D721Med (cell line): Measurements from ENCODE around the gene RALGAPB.

Experiments used
- DNase-seq: peaks from one replicate; pipeline ENCODE4 v3.0.0; 2011; ENCODE audit warnings: low spot score; ENCODE audit not compliant: insufficient read length
- FAIRE-seq: peaks from 2 replicates; lab custom pipeline; 2011; peaks lifted over from hg19 to GRCh38; lab: Jason Lieb, UNC
- CTCF ChIP-seq: IDR thresholded peaks from 2 replicates; pipeline ENCODE4 v1.5.1; 2012; ENCODE audit warnings: mild to moderate bottlenecking, control low read depth; ENCODE audit not compliant: insufficient read depth; ENCODE audit errors: missing control alignments

Gene RALGAPB

GRCh38 chr20:38471987-38472512 lies 593 bp upstream of the RALGAPB start:
- TF ChIP-seq CTCF = no peak
- DNase-seq = no peak
- FAIRE-seq = no peak

DNA sequence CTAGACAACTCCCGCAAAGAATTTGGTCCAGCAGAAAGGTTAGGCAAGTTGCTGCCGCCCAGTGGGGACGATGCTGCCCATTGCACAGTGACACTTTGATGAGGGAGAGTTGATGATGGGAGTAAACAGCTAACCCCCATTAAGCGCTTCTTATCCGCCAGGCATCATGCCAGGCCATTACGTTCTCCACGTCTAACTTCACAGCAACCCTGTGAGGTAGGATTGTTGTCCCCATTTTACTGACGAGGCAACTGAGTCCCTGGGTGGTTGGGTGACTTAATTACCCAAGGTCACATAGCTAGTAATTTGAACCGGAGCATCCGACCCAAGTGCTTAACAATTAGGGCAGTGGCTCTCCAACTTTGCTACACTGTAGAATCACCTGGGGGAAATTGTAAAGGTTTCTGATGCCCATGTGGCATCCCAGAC lies 738 bp downstream of the RALGAPB start:
- no peak for FAIRE-seq
- no peak for DNase-seq
- no peak for TF ChIP-seq CTCF

GRCh38 chr20:38477747-38478146 lies 5.1 kb downstream of the RALGAPB start:
- TF ChIP-seq CTCF = no peak
- DNase-seq (no peak), FAIRE-seq (no peak)

GRCh38 chr20:38479596-38479995 lies 7.0 kb downstream of the RALGAPB start:
- FAIRE-seq (no peak), DNase-seq (no peak)
- no peak for TF ChIP-seq CTCF

- TF ChIP-seq CTCF = no peak
- FAIRE-seq = no peak
Measured at GRCh38 chr20:38485041-38485440, 12.4 kb downstream of the RALGAPB start.

DNA sequence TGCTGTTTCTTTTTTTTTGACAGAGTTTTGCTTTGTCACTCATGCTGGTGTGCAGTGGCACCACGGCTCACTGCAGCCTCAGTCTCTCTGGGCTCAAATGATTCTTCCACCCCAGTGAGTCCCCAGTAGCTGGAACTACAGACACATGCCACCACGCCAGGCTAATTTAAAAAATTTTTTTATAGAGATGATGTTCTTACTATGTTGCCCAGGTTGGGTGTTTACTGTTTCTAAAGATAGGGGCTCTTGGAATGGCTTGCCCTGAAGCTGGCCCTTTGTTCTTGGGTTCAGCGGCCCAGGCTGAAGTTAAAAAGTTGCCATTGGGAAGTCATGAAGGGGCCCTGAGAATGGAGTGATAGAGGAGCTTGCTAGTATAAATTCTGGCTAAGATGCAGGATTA lies 16.5 kb downstream of the RALGAPB start:
- no peak for TF ChIP-seq CTCF
- no peak for FAIRE-seq
- DNase-seq = no peak

More at GRCh38 chr20:38485041-38485440, 12.4 kb downstream of the RALGAPB start:
- no peak for DNase-seq

DNA sequence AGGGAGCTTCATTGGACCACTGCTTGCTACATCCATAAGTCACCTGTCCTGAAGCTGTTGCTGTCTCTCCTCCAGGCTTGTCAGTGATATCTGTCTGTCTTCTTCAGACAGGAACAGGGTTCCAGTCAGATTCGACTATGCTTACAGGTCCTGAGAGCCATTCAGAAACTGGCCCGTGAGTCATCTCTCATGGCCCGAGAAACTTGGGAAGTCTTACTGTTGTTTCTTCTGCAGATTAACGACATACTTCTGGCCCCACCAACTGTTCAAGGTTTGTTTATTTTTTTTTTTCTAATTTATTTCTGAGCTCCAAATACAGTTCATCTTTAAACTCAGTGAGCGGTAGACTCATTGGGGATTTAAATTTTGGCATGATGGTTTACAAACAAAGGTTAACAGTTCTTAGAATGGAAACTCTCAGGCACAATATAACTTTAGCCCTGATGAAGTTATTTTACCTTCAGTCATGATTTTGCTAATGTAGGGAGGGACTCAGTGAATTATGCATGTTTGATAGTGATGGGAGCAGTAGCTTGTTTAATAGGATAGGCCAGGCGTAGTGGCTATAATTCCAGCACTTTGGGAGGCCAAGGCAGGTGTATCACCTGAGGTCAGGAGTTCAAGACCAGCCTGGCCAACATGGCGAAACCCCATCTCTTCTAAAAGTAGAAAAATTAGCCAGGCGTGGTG lies 24.7 kb downstream of the RALGAPB start:
- DNase-seq = no peak
- no peak for TF ChIP-seq CTCF
- no peak for FAIRE-seq
